Measurements from ENCODE around the gene ZBTB20. TPM values are rescaled to one million over a fixed set of nuclear protein-coding genes. Genes with fewer than 3 reads are reported as not detected.

ZBTB20 gene
- total RNA-seq, 1 donor from 2014 or later = 27.5 TPM

DNA sequence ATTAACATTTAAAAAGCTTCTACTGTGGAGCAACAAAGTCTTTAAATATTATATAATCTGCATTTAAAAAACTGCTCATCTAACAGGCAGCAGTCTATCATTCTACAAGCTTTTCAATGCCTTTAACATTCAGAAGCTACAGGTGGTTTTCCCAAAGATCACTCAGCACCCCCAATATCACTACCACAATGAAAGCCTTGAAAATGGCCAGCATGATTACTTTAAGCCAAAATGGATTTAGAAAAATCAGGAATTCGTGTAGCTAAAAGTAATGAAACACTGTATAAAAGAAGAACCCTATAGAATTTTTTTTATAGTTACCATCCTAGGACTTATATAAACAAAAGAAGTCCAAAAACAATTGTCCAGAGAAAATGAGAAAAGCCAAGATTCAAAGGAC is 452.8 kb downstream of the ZBTB20 start:
- H3K4me3 Mint-ChIP-seq (ENCODE audit: unreplicated experiment) = no peak overlapping the region
- TF ChIP-seq CTCF (IDR thresholded peaks at IDR 0.05; ENCODE audit: partially characterized antibody, unreplicated experiment) = no peak
- H3K27ac Mint-ChIP-seq (ENCODE audit: unreplicated experiment) = no peak overlapping the region
- DNase-seq = no peak
- H3K27me3 Mint-ChIP-seq (ENCODE audit: unreplicated experiment) = no peaks in the 10 kb centered on the region
- H3K36me3 Mint-ChIP-seq (ENCODE audit: unreplicated experiment) = no peaks in the 10 kb centered on the region
- peaks cover 1% of the 10 kb centered on the region for H3K9me3 Mint-ChIP-seq (ENCODE audit: unreplicated experiment)
- H3K4me1 Mint-ChIP-seq (ENCODE audit: low read depth, unreplicated experiment) = peaks cover 5% of the 10 kb centered on the region

DNA sequence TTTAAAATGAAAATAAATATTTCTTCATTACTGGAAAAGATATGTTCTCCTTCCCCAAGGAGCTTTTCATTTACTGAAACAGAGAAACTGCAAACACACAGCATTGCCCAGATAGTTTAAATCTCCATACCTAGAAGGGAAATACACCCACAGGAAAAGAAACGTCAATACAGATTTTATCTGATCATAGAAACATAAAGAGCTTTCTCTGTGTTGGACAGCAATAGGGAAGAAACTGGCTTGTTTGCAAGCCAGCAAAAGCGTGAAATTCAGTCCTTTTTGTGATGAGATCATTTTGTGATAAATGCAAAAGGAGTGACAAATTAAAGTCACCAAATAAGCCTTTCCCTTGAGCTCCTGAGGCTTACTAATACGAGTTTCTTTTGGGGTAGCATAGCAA is 455.2 kb downstream of the ZBTB20 start:
- H3K27me3 Mint-ChIP-seq (ENCODE audit: unreplicated experiment) = no peaks in the 10 kb centered on the region
- H3K9me3 Mint-ChIP-seq (ENCODE audit: unreplicated experiment) = peaks cover 1% of the 10 kb centered on the region
- no peaks in the 10 kb centered on the region for H3K36me3 Mint-ChIP-seq (ENCODE audit: unreplicated experiment)

DNA sequence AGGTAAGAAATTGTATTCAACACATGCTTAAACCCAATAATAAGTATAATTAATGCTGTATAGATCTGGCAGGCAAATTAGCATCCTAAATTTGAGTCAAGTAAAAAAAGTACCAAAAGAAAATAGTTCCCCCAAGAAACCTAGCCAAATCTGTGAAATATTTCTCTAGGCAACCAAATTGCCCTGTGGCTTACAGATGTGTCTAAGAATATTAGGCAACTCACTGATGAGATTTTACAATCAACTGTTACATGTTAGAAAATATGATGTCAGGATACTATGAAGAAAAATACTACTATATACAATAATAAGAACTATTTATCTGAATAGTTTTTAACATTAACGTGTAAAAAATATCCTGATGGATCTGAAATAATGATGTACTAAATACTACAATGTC is 456.2 kb downstream of the ZBTB20 start:
- H3K27me3 Mint-ChIP-seq (ENCODE audit: unreplicated experiment) = no peaks in the 10 kb centered on the region
- no peak overlapping the region for H3K4me3 Mint-ChIP-seq (ENCODE audit: unreplicated experiment)
- H3K4me1 Mint-ChIP-seq (ENCODE audit: low read depth, unreplicated experiment) = no peaks in the 10 kb centered on the region
- TF ChIP-seq CTCF (IDR thresholded peaks at IDR 0.05; ENCODE audit: partially characterized antibody, unreplicated experiment) = no peak
- DNase-seq = no peak
- H3K27ac Mint-ChIP-seq (ENCODE audit: unreplicated experiment) = no peak overlapping the region
- H3K36me3 Mint-ChIP-seq (ENCODE audit: unreplicated experiment) = no peaks in the 10 kb centered on the region
- H3K9me3 Mint-ChIP-seq (ENCODE audit: unreplicated experiment) = no peaks in the 10 kb centered on the region

More for the DNA sequence above, 455.2 kb downstream of the ZBTB20 start:
- Mint-ChIP-seq H3K4me1 (ENCODE audit: low read depth, unreplicated experiment) (peaks cover 5% of the 10 kb centered on the region), H3K27ac (ENCODE audit: unreplicated experiment) (no peak overlapping the region), H3K4me3 (ENCODE audit: unreplicated experiment) (no peak overlapping the region)
- no peak for DNase-seq
- TF ChIP-seq CTCF (IDR thresholded peaks at IDR 0.05; ENCODE audit: partially characterized antibody, unreplicated experiment) = no peak

DNA sequence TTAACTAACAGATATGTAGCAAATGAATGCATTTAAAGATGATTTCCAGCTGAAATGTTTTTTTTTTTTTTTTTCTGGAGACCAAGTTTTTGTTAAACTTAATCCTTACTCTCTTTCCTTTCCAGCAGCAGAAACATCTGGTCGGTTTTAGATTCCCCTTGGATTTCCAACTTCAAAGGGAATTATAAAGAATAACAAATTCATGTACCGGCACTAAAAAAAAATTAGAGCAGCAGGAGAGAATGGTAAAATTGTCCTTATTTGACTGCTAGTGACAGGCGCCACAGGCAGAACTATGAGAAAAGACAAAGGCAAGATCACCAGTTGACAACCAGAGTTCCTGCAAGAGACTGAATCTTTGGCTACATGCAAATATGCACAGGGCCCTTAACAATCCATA is 459.9 kb downstream of the ZBTB20 start:
- H3K9me3 Mint-ChIP-seq (ENCODE audit: unreplicated experiment) = no peaks in the 10 kb centered on the region
- H3K4me3 Mint-ChIP-seq (ENCODE audit: unreplicated experiment) = no peak overlapping the region
- no peak for TF ChIP-seq CTCF (IDR thresholded peaks at IDR 0.05; ENCODE audit: partially characterized antibody, unreplicated experiment)
- H3K36me3 Mint-ChIP-seq (ENCODE audit: unreplicated experiment) = no peaks in the 10 kb centered on the region
- H3K4me1 Mint-ChIP-seq (ENCODE audit: low read depth, unreplicated experiment) = no peaks in the 10 kb centered on the region
- H3K27ac Mint-ChIP-seq (ENCODE audit: unreplicated experiment) = no peak overlapping the region
- H3K27me3 Mint-ChIP-seq (ENCODE audit: unreplicated experiment) = no peaks in the 10 kb centered on the region
- no peak for DNase-seq

DNA sequence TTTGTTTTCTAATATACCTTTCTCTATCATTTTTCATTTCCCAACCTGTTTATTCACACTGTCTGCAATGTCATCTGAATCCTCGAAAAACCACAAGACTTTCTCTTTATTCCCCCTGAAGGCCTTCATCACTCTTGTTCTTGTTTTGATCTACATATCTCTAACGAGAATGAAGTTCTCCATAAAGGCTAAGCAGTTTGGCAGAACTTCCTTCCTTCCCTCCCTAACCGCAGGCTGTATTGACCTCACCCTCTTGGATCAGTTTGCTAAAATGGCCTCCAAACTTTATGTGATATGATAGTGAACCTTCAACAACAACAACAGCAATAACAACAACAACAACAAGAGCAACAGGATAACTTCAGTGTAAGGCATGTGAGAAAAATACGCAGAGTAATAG is 460.5 kb downstream of the ZBTB20 start:
- DNase-seq = no peak
- Mint-ChIP-seq H3K27ac (ENCODE audit: unreplicated experiment) (no peak overlapping the region), H3K36me3 (ENCODE audit: unreplicated experiment) (no peaks in the 10 kb centered on the region)

More for the DNA sequence above, 460.5 kb downstream of the ZBTB20 start:
- Mint-ChIP-seq H3K4me3 (ENCODE audit: unreplicated experiment) (no peak overlapping the region), H3K27me3 (ENCODE audit: unreplicated experiment) (no peaks in the 10 kb centered on the region), H3K4me1 (ENCODE audit: low read depth, unreplicated experiment) (no peaks in the 10 kb centered on the region), H3K9me3 (ENCODE audit: unreplicated experiment) (no peaks in the 10 kb centered on the region)
- TF ChIP-seq CTCF (IDR thresholded peaks at IDR 0.05; ENCODE audit: partially characterized antibody, unreplicated experiment) = no peak
